ENCODE results near the gene ZFP62.
"Not testable (repeated sequence)": the region's sequence is repeated elsewhere in the genome, so short reads cannot be mapped to it uniquely, and the experiment has no call there.

The ZFP62 gene

DNA sequence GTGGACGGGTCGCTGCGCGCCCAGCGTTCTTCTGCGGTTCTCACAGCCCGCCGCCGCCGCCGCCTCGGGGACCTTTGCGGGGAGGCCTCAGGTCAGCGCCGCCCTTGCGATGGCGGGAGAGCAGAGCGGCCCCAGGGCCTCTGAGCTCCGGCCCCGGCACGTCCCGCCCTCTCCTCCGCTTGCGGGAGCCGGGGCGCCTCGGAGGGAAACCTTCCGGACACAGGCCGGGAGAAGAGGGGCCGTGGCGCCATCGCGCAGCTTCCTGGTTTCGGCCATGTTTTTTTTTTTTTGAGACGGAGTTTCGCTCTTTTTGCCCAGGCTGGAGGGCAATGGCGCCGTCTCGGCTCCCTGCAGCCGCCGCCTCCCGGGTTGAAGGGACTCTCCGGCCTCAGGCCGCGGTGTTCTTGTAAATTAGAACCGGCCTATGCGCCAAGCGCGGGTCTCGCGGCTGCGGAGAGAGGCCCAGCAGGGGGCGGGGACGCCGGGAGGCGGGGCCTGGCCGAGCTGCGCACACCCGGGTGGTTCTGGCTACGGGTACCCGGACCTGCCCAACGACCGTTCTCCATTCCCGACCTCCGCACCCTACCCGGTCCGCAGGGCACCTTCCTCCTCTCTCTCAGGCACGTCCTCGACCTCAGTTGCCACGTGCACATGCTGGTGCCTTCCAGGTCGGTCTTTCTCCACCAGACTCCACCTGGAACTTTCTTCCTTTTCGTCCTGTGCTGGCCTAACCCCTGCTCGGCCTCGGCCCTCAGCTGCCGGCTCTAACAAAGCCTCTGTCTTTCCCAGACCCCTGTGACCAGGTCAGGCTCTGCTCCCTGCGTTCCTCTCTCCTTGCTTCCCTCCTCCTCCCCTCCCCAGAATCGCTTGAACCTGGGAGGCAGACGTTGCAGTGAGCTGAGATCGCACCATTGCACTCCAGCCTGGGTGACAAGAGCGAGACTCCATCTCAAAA lies 29.7 kb downstream of the ZFP62 start:
- peaks cover 0 to 30% (median 27%) of the 10 kb centered on the region in 3 donors for H3K36me3 ChIP-seq
- intact Hi-C loops (cut with DNase I; ENCODE audit: low total_unique reads) = no loop called here
- peak overlapping the region; percentile 90 to 99 for H3K4me3 ChIP-seq
- TF ChIP-seq, protein P1, sequence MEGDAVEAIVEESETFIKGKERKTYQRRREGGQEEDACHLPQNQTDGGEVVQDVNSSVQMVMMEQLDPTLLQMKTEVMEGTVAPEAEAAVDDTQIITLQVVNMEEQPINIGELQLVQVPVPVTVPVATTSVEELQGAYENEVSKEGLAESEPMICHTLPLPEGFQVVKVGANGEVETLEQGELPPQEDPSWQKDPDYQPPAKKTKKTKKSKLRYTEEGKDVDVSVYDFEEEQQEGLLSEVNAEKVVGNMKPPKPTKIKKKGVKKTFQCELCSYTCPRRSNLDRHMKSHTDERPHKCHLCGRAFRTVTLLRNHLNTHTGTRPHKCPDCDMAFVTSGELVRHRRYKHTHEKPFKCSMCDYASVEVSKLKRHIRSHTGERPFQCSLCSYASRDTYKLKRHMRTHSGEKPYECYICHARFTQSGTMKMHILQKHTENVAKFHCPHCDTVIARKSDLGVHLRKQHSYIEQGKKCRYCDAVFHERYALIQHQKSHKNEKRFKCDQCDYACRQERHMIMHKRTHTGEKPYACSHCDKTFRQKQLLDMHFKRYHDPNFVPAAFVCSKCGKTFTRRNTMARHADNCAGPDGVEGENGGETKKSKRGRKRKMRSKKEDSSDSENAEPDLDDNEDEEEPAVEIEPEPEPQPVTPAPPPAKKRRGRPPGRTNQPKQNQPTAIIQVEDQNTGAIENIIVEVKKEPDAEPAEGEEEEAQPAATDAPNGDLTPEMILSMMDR (IDR thresholded peaks at IDR 0.05) = peak; percentile 7 to 16
- DNase-seq = peak; percentile 82 to 92
- H3K4me1 ChIP-seq = peaks cover 0 to 27% (median 24%) of the 10 kb centered on the region in 4 donors
- H3K9me3 ChIP-seq = no peaks in the 10 kb centered on the region
- peak overlapping the region; percentile 97 to 98 for H3K27ac ChIP-seq
- H3K27me3 ChIP-seq = no peaks in the 10 kb centered on the region

DNA sequence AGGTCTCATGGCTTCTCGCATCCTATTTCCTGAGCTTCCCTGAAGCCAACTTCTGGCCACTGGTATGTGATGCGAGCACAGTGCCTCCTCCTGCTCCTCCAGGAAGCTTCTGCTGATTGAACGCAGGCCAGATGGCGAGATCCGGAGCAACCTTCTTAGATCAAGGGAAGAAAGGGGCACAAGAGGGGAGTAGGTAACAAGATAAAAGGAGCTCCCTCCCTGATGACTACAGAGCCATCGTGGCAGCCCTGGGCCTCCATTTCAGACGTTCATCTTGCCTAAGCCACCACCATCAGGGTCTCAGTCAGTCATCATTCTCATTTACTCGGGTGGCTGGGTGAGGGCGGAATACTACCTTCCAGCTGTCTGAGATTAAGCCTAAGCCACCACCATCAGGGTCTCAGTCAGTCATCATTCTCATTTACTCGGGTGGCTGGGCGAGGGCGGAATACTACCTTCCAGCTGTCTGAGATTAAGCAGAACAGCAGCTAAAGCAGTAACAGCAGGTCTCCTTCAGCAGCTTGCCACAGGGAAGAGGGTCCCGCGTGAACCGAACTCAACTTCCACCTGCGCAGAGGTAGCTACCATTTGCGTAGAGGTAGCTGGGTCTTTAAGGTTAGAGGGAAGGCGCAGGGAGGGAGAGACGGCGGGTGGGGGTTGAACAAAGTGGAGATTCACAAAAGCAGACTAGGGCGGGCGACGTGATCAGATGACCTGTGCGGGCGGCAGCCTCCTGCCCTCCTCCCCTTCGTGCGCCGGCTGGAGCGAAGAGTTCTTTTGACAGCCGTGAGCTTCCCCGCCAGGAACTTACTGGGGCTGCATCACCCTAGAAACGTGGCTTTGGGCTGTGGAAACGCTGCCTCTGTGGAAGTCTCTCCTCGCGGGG lies 30.6 kb downstream of the ZFP62 start:
- peak overlapping the region; percentile 90 to 99 for H3K4me3 ChIP-seq
- peaks cover 0 to 22% (median 20%) of the 10 kb centered on the region in 3 donors for H3K36me3 ChIP-seq
- TF ChIP-seq, protein P1 (IDR thresholded peaks at IDR 0.05) = no peak
- peak; percentile 69 to 76 for DNase-seq
- H3K27ac ChIP-seq = peak overlapping the region; percentile 97 to 98
- H3K4me1 ChIP-seq = peaks cover 0 to 36% (median 29%) of the 10 kb centered on the region in 4 donors
- intact Hi-C loops (cut with DNase I; ENCODE audit: low total_unique reads) = no loop called here
- no peaks in the 10 kb centered on the region for H3K27me3 ChIP-seq
- H3K9me3 ChIP-seq = no peaks in the 10 kb centered on the region

DNA sequence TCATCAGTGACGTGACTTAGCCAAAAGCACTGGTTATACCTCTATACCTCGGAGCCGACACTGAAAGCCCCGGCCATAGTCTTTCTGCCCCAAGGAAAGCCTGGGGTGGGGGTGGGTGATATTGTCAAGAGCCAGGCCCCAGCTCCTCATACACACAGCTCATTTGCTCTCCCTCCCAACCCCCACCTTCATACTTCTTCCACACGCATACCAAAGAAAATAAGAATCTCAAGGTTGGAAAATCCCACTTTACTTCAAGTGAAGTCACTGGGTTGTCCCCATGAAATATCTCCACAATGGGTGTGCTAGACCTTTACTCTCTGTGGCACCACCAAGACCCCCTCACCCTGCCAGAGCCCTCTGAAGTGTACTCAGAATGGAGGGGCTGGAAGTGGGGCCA lies 31.4 kb downstream of the ZFP62 start:
- intact Hi-C loops (cut with DNase I; ENCODE audit: low total_unique reads) = no loop called here
- Histone ChIP-seq H3K4me3 (peak overlapping the region; percentile 90 to 99), H3K36me3 (peaks cover 0 to 16% (median 12%) of the 10 kb centered on the region in 3 donors), H3K4me1 (peaks cover 0 to 44% (median 32%) of the 10 kb centered on the region in 4 donors), H3K9me3 (no peaks in the 10 kb centered on the region), H3K27me3 (no peaks in the 10 kb centered on the region), H3K27ac (peak overlapping the region; percentile 97 to 98)
- TF ChIP-seq, protein P1 (IDR thresholded peaks at IDR 0.05) = no peak
- DNase-seq = no peak

DNA sequence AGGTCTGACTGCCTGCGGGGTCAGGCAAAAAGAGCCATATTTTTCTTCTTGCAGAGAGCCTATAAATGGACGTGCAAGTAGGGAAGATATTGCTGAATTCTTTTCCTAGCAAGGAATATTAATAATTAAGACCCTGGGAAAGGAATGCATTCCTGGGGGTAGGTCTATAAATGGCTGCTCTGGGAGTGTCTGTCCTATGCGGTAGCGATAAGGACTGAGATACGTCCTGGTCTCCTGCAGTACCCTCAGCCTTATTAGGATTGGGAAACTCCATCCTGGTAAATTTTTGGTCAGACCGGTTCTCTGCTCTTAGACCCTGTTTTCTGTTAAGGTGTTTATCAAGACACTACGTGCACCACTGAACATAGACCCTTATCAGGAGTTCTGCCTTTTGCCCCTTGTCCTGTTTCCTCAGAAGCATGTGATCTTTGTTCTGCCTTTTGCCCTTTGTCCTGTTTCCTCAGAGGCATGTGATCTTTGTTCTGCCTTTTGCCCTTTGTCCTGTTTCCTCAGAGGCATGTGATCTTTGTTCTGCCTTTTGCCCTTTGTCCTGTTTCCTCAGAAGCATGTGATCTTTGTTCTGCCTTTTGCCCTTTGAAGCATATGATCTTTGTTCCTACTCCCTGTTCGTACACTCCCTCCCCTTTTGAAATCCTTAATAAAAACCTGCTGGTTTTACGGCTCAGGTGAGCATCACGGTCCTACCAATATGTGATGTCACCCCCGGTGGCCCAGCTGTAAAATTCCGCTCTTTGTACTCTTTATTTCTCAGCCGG lies 32.1 kb downstream of the ZFP62 start:
- H3K36me3 ChIP-seq; H3K9me3 ChIP-seq; intact Hi-C loops (cut with DNase I; ENCODE audit: low total_unique reads); DNase-seq; H3K27me3 ChIP-seq; H3K4me3 ChIP-seq: not testable (repeated sequence)
- Histone ChIP-seq H3K27ac (peak overlapping the region; percentile 97 to 98), H3K4me1 (peaks cover 0 to 45% (median 32%) of the 10 kb centered on the region in 4 donors)

DNA sequence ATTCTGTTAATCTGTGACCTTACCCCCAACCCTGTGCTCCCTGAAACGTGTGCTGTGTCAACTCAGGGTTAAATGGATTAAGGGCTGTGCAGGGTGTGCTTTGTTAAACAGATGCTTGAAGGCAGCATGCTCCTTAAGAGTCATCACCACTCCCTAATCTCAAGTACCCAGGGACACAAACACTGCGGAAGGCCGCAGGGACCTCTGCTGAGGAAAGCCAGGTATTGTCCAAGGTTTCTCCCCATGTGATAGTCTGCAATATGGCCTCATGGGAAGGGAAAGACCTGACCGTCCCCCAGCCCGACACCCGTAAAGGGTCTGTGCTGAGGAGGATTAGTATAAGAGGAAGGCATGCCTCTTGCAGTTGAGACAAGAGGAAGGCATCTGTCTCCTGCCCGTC lies 33.7 kb downstream of the ZFP62 start:
- H3K4me1 ChIP-seq = peaks cover 0 to 37% (median 24%) of the 10 kb centered on the region in 4 donors
- H3K36me3 ChIP-seq; H3K4me3 ChIP-seq; DNase-seq; H3K27ac ChIP-seq; H3K9me3 ChIP-seq; H3K27me3 ChIP-seq; intact Hi-C loops (cut with DNase I; ENCODE audit: low total_unique reads): not testable (repeated sequence)
